ENCODE results near the gene ACAA1.

Gene ACAA1

GRCh38 chr3:38100498-38100897 is 36.4 kb downstream of the ACAA1 start:
- H3K4me3 ChIP-seq (replicated peaks; ENCODE audit: low read depth, low read length) = no peak overlapping the region
- no peak for DNase-seq (ENCODE audit: low read depth)
- TF ChIP-seq CTCF (IDR thresholded peaks at IDR 0.05; ENCODE audit: low read length, missing control alignments) = no peak

GRCh38 chr3:38099518-38099917 is 37.4 kb downstream of the ACAA1 start:
- H3K4me3 ChIP-seq (replicated peaks; ENCODE audit: low read depth, low read length) = no peak overlapping the region
- no peak for DNase-seq (ENCODE audit: low read depth)
- no peak for TF ChIP-seq CTCF (IDR thresholded peaks at IDR 0.05; ENCODE audit: low read length, missing control alignments)

GRCh38 chr3:38098376-38098723 is 38.6 kb downstream of the ACAA1 start:
- no peak for DNase-seq (ENCODE audit: low read depth)
- TF ChIP-seq CTCF (IDR thresholded peaks at IDR 0.05; ENCODE audit: low read length, missing control alignments) = no peak
- H3K4me3 ChIP-seq (replicated peaks; ENCODE audit: low read depth, low read length) = no peak overlapping the region

- no peak overlapping the region for H3K4me3 ChIP-seq (replicated peaks; ENCODE audit: low read depth, low read length)
- no peak for TF ChIP-seq CTCF (IDR thresholded peaks at IDR 0.05; ENCODE audit: low read length, missing control alignments)
- no peak for DNase-seq (ENCODE audit: low read depth)
These were observed 39.2 kb downstream of the ACAA1 start for GRCh38 chr3:38097446-38098375.

- DNase-seq (ENCODE audit: low read depth) = no peak
- H3K4me3 ChIP-seq (replicated peaks; ENCODE audit: low read depth, low read length) = no peak overlapping the region
- no peak for TF ChIP-seq CTCF (IDR thresholded peaks at IDR 0.05; ENCODE audit: low read length, missing control alignments)
These were observed 41.1 kb downstream of the ACAA1 start for GRCh38 chr3:38095669-38096483.

- no peak for TF ChIP-seq CTCF (IDR thresholded peaks at IDR 0.05; ENCODE audit: low read length, missing control alignments)
- no peak overlapping the region for H3K4me3 ChIP-seq (replicated peaks; ENCODE audit: low read depth, low read length)
- no peak for DNase-seq (ENCODE audit: low read depth)
These were observed 41.9 kb downstream of the ACAA1 start for GRCh38 chr3:38094999-38095398.

Measured in fibroblast of pulmonary artery (primary cell).